ENCODE results near the gene NKD1.
A peak's percentile ranks its signal among the peaks of the same experiment; 100 is the strongest.

NKD1 gene

GRCh38 chr16:50538411-50539052, 9.7 kb upstream of the NKD1 start:
- DNase-seq, result no peak

GRCh38 chr16:50539053-50539695, 9.0 kb upstream of the NKD1 start:
- DNase-seq, result no peak

DNA sequence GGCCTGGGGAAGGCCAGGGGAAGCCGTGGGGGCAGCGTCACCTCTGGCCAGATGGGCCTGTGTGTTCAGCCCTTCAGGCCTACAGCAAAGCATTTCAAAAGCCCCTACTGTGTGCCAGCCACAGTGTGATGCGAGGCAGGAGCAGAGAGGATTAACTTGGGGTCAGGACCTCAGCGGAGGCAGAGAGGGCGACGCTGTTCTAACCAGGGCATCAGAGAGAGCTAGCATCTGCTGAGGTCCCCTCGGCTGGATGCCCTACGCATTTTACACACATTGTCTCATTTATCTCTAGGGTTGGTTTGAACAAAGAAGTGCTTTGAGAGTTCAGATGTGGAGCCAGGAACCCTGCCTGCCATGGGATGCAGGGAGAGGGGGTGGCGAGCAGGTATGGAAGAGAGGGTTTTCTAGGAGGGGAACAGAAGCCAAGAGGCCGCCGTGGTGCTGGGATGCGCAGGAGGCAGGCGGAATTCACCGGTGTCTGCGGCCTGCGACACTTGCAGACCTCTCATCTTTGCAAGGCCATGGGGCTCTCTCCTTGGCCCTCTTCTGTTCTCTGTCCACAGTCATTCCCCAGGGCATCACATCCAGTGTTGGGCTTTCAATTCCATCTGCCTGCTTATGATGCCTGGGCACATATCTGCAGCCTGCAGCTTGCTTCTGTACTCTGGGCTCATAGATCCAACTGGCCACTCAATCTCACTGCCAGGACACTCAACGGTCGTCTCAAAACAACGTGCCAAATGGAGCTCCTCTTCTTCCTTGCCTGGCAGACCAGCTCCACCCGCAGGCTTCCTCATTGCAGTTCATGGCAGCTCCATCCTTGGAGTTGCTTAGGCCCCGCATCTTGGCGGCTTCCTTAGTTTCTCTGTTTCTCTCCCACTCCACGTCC, 8.1 kb upstream of the NKD1 start:
- DNase-seq, result no peak

- no peak for DNase-seq
Measured at GRCh38 chr16:50540711-50541007, 7.5 kb upstream of the NKD1 start.

- DNase-seq, result no peak
Measured at GRCh38 chr16:50542703-50543102, 5.5 kb upstream of the NKD1 start.

GRCh38 chr16:50546125-50546524, 2.1 kb upstream of the NKD1 start:
- no peak for DNase-seq

DNA sequence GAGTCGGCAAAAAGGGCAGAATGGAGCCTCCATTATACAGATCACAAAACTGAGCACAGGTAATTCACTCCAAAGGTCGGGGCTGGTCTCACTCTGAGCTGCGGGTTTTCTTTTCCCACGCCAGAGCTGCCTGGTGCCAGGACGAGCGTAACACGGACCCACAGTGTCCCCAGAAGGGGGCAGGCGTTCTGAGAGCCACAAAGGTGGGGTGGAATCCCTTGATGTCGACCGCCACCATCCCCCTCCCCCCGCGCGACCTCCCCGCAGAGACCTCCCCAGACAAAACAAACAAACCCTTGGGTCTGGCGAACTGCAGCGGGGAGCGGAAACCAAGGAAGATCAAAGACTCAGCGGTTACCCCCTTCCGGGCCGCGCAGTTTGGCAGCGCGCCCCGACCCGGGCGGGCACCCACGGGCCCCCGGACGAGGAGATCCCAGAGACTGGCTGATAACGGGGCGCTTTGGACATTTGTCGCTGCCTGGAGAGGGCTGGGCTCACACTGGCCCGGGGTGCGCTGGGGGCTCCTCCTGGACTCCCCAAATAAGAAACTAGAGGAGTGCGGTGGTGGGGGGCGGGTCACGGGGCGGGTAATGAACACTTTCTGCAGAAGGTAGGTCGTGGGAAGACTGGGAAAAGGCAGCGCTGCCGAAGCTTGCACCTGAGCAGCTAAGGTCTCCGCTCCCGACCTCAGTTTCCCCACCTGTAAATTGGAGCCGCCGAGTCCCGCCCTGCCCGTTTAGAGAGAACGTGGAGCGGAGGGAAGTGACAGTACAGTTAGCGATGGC, 664 bp upstream of the NKD1 start:
- DNase-seq, result peak; percentile 4

GRCh38 chr16:50548909-50549560, 839 bp downstream of the NKD1 start:
- DNase-seq, result no peak

DNA sequence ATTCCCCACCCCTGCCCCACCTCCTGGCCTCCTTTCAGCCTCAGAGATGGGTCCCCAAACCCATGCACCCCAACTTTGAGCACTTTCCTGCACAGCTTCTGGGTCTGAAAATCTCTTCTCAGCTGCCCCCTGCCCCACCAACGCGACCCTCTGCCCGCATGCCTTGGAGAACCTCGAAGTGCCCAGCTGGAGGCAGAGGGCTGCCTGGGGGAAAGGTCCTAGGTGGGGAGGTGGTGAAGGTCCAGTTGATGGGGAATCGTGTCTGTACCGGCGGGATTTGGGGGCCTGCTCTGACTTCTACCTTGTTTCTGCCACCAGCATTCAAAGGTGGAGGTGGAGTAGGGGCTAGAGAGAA, 1.3 kb downstream of the NKD1 start:
- no peak for DNase-seq

DNA sequence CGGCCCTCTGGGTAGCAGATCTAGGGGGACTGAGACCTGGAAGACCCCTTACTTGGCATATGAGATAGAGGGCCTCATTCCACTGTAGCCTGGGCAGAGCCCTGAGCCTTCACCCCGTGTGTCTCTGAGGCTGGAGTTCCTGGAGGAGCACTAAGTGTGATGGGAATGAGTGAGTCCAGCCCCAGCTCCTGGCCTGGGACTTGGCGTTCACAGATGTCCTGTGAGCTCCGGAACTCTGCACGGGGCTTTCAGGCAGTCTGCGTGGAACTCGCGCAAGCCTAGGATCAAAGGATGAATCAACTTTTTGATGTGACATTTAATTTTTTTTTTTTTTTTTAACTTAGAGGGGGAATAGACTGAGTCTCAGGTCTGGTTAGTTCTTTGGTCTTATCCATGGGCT, 1.8 kb downstream of the NKD1 start:
- no peak for DNase-seq

- no peak for DNase-seq
Measured at GRCh38 chr16:50550866-50551641, 2.9 kb downstream of the NKD1 start.

GRCh38 chr16:50552476-50553101, 4.4 kb downstream of the NKD1 start:
- DNase-seq, result no peak

DNA sequence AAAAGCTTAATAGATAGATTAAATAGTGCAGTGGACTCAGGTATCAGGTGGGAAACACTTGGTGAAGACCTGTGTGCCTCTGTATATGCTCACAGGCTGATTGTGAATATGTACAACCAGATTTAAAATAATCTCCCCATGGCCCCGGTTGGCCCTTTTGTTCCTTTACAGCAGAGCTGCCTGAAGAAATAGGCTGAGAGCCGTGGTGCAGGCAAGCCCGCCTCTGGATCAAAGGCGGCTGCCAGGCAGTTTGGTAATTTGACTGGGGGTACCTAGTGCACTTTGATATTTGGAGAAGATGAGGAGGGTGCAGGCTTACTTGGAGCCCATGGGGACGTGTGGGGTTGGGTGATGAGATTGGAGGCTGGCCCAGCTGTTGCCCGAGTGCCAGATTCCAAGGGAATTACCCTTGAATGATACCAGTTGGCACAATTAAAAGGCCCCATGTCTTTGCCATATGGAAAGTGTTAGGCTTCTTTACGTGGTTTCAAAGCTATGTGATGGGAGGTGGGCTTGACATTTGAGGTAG, 5.0 kb downstream of the NKD1 start:
- DNase-seq, result no peak

DNA sequence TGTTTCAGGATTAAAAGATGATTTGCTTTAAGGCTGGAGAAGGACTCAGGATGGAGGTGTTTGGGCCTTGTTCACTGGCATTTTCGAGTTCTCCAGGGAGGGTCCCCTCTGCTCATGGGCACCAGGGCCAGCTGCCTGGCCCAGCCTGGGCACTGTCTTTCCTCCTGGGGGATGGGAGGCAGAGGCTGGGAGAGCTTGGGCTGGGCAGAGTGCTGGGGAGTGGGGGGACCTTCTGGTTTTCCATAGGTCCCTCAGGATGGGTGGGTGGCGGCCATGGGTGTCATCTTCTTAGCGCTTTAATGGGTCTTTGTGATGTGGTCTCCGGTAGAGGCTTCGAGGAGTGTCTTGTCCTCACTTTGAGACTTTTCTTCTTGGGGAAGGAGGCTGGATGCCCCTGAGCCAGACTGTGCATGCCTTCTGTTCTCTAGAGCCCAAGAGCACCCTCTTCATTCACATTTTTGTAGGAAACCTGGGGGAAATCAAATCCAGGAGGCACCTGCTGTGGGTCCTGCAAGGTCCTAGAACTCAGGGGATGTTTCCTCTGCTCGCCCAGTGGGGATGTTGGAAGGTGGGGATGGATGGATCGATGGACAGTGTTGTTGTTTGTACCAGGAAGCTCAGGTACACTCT, 5.7 kb downstream of the NKD1 start:
- DNase-seq, result no peak

- DNase-seq, result no peak
Measured at GRCh38 chr16:50555269-50555875, 7.2 kb downstream of the NKD1 start.

DNA sequence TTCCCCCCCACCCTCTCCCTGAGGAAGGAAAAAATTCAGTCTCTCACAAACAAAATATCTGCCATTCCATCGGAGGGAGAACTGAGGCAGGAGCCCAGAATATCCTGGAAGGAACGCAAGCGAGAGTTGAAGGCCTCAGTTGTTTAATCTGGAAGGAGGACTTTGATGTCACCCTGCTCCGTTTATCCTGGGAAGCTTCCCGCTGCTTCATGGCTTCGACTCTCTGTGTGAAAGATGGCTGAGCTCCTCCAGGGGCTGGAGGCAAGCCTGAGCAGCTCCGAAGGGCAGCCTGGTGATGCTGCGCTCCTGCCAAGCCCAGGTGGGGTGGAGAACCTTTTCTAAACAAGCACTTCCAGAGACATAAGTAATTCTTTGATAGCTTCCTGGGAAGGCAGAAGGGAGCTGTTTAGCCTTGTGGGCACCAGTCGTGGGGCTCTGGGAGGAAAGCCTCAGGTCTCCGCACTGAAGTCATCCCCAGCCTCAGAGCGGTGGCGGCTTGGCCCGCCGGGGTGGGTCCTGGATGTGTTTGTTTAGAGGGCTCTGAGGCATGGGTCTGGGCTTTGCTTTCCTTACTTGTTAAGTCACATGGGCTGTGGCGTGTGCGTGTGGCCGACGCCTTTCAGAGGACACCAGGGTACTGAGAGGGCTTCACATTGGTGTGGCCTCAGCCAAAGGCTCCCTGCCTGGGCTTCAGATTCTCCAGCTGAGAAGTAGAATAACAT, 7.9 kb downstream of the NKD1 start:
- DNase-seq, result no peak

DNA sequence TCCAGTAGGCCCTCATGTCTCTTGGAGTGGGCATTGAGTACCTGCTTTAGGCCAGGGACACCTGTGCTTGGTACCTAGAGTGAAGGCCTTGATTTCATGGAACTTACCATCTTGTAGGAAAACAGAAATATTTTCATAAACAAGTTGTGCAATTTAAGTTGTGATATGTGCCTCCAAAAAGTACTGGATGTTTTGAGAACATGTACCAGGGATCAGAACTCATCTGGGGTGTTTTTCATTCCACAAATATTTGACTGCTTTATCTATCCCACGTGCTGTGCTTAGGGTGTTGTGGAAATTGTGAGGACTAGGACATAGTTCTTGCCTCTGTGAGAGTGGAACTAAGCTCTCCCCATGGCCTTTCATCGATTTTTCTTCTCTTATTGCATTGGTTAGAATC, 8.8 kb downstream of the NKD1 start:
- no peak for DNase-seq

GRCh38 chr16:50558913-50559312, 10.7 kb downstream of the NKD1 start:
- DNase-seq, result no peak

DNA sequence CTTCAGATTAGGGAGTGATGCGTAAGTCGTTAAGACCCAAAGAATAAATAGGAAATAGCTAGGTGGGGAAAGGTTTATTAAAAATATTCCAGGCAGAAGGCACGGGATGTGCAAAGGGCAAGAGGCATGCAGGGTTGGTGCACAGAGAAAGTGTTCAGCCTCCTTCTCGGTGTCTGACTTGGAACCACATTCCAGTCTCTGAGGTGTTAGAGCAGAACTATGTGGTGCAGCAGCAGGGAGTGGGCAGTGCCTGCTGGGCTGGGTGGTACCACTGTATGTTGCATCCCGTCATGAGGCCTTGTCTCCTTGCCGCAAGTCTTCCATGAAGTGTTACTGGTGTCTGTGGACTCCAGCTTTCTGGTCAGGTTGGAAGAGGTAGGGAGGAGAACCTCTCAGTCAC, 11.1 kb downstream of the NKD1 start:
- DNase-seq, result no peak

All from fibroblast of skin of right biceps (primary cell).